ENCODE data around the gene PGGHG.
A peak's percentile ranks its signal among the peaks of the same experiment; 100 is the strongest.
"Not testable (repeated sequence)": the region's sequence is repeated elsewhere in the genome, so short reads cannot be mapped to it uniquely, and the experiment has no call there.

The PGGHG gene

DNA sequence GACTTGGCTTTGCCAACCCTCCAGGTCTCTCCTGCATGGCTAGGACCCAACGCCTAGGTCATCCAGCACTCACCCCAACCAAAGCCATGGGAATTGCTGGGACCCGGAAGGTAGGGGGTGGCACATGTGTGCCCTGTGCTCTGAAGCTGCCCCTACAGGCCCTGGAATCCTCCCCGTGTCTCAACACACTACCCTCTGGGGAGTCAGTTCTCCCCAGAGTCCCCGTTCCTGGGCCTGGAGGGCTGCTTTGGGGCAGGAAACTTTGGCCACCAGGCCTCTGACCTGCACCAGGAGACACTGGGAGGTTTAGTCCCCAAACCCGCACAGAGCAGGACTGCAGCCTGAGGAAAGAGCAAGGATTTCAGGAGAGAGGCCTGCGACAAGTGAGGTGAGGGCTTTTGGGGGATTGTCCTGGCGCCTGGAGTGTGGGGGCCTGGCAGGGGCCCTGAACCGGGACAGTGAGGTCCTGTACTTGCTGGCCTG, 24.4 kb downstream of the PGGHG start:
- Histone ChIP-seq H3K4me2 (ENCODE audit: insufficient read depth, low read length) (peak overlapping the region; percentile 88), H3K4me1 (ENCODE audit: insufficient read depth, low read length) (peaks cover 67% of the 10 kb centered on the region), H3K36me3 (ENCODE audit: insufficient read depth, low read length) (peaks cover 25% of the 10 kb centered on the region), H3K79me2 (ENCODE audit: insufficient read depth, low read length) (peaks cover 51% of the 10 kb centered on the region), H3K27me3 (ENCODE audit: insufficient read depth, low read length, poor library complexity) (no peaks in the 10 kb centered on the region), H3K9ac (ENCODE audit: low read depth, low read length) (peak overlapping the region; percentile 72), H3K4me3 (ENCODE audit: low read depth in 1 of 2, low read length in 2 of 2) (peak overlapping the region; percentile 44 to 64; a peak in 3 of 4 replicates), H3K9me3 (ENCODE audit: insufficient read depth, low read length, severe bottlenecking) (no peaks in the 10 kb centered on the region), H3K27ac (ENCODE audit: low read length) (peak overlapping the region; percentile 83), H4K20me1 (ENCODE audit: insufficient read depth, low read length) (peaks cover 19% of the 10 kb centered on the region), H2AFZ (ENCODE audit: low read depth, low read length) (peak overlapping the region; percentile 57)
- ATAC-seq (ENCODE audit: insufficient read depth, low read depth): no peak; the same call in 2 of the 3 replicates
- TF ChIP-seq EZH2 (IDR thresholded peaks at IDR 0.05; ENCODE audit: borderline replicate concordance, low read depth, low read length, severe bottlenecking) (no peak), CTCF (IDR thresholded peaks at IDR 0.05; ENCODE audit: borderline replicate concordance, extremely low read depth, low read length, poor library complexity, severe bottlenecking) (no peak)
- no peak for DNase-seq

- peak within 1 kb of the TSS; percentile 88 for H3K4me2 ChIP-seq (ENCODE audit: insufficient read depth, low read length)
- peak within 1 kb of the TSS; percentile 72 for H3K9ac ChIP-seq (ENCODE audit: low read depth, low read length)
- H3K4me1 ChIP-seq (ENCODE audit: insufficient read depth, low read length): peaks cover 68% of the 10 kb centered on the region
- H2AFZ ChIP-seq (ENCODE audit: low read depth, low read length): peak within 1 kb of the TSS; percentile 57
- H3K27me3 ChIP-seq (ENCODE audit: insufficient read depth, low read length, poor library complexity): no peaks in the 10 kb centered on the region
- H3K36me3 ChIP-seq (ENCODE audit: insufficient read depth, low read length): peaks cover 25% of the 10 kb centered on the region
- TF ChIP-seq EZH2 (IDR thresholded peaks at IDR 0.05; ENCODE audit: borderline replicate concordance, low read depth, low read length, severe bottlenecking) (no peak), CTCF (IDR thresholded peaks at IDR 0.05; ENCODE audit: borderline replicate concordance, extremely low read depth, low read length, poor library complexity, severe bottlenecking) (no peak)
- H3K27ac ChIP-seq (ENCODE audit: low read length): peak within 1 kb of the TSS; percentile 83
- ATAC-seq (ENCODE audit: insufficient read depth, low read depth): peak; percentile 59
- H4K20me1 ChIP-seq (ENCODE audit: insufficient read depth, low read length): peaks cover 19% of the 10 kb centered on the region
- H3K4me3 ChIP-seq (ENCODE audit: low read depth in 1 of 2, low read length in 2 of 2): peak within 1 kb of the TSS; percentile 44 to 64; a peak in 3 of 4 replicates
- peak; percentile 80 for DNase-seq
- H3K9me3 ChIP-seq (ENCODE audit: insufficient read depth, low read length, severe bottlenecking): no peaks in the 10 kb centered on the region
- H3K79me2 ChIP-seq (ENCODE audit: insufficient read depth, low read length): peaks cover 50% of the 10 kb centered on the region
These were observed 25.0 kb downstream of the PGGHG start, which contains the start of gene IFITM1 for GRCh38 chr11:313787-314553. IFITM1 (plus strand) TSS chr11:314040; CDS start chr11:314171, 131 bp downstream.

DNA sequence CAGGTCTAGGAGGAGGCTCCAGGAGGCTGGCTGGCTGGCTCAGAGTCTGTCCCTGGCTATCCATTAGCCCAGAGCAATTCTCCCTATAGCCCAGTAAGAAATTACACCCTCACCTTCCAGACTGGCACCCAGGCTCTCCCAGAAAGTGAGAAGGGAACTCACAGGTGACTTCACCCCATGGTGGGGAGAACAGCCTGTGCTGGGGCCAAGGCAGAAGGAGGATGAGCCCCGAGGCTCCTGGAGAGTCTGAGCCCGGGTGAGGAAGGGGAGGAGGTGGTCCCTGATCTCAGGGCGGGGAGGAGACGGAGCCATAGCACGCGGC, 25.6 kb downstream of the PGGHG start:
- Histone ChIP-seq H3K27ac (ENCODE audit: low read length) (peak overlapping the region; percentile 83), H4K20me1 (ENCODE audit: insufficient read depth, low read length) (peaks cover 19% of the 10 kb centered on the region), H3K4me1 (ENCODE audit: insufficient read depth, low read length) (peaks cover 67% of the 10 kb centered on the region), H3K9ac (ENCODE audit: low read depth, low read length) (peak overlapping the region; percentile 72), H3K4me2 (ENCODE audit: insufficient read depth, low read length) (peak overlapping the region; percentile 88), H3K36me3 (ENCODE audit: insufficient read depth, low read length) (peaks cover 25% of the 10 kb centered on the region), H3K4me3 (ENCODE audit: low read depth in 1 of 2, low read length in 2 of 2) (peak overlapping the region; percentile 44 to 64; a peak in 3 of 4 replicates), H3K79me2 (ENCODE audit: insufficient read depth, low read length) (peaks cover 50% of the 10 kb centered on the region)
- peak; percentile 3; the same call in 1 of the 3 replicates for ATAC-seq (ENCODE audit: insufficient read depth, low read depth)
- not testable (repeated sequence) for H3K27me3 ChIP-seq (ENCODE audit: insufficient read depth, low read length, poor library complexity); DNase-seq; H2AFZ ChIP-seq (ENCODE audit: low read depth, low read length); H3K9me3 ChIP-seq (ENCODE audit: insufficient read depth, low read length, severe bottlenecking)

GRCh38 chr11:315051-315481, 26.1 kb downstream of the PGGHG start:
- H4K20me1 ChIP-seq (ENCODE audit: insufficient read depth, low read length): peaks cover 19% of the 10 kb centered on the region
- H3K4me1 ChIP-seq (ENCODE audit: insufficient read depth, low read length): peaks cover 65% of the 10 kb centered on the region
- no peaks in the 10 kb centered on the region for H3K9me3 ChIP-seq (ENCODE audit: insufficient read depth, low read length, severe bottlenecking)
- no peak overlapping the region for H2AFZ ChIP-seq (ENCODE audit: low read depth, low read length)
- DNase-seq (peak; percentile 47), ATAC-seq (ENCODE audit: insufficient read depth, low read depth) (peak; percentile 1; the same call in 1 of the 3 replicates)
- H3K27ac ChIP-seq (ENCODE audit: low read length): peak overlapping the region; percentile 83
- no peaks in the 10 kb centered on the region for H3K27me3 ChIP-seq (ENCODE audit: insufficient read depth, low read length, poor library complexity)
- peaks cover 25% of the 10 kb centered on the region for H3K36me3 ChIP-seq (ENCODE audit: insufficient read depth, low read length)
- TF ChIP-seq EZH2 (IDR thresholded peaks at IDR 0.05; ENCODE audit: borderline replicate concordance, low read depth, low read length, severe bottlenecking): no peak
- TF ChIP-seq CTCF (IDR thresholded peaks at IDR 0.05; ENCODE audit: borderline replicate concordance, extremely low read depth, low read length, poor library complexity, severe bottlenecking): no peak
- H3K4me2 ChIP-seq (ENCODE audit: insufficient read depth, low read length): peak overlapping the region; percentile 88
- peak overlapping the region; percentile 72 for H3K9ac ChIP-seq (ENCODE audit: low read depth, low read length)
- H3K4me3 ChIP-seq (ENCODE audit: low read depth in 1 of 2, low read length in 2 of 2): peak overlapping the region; percentile 44 to 64
- peaks cover 47% of the 10 kb centered on the region for H3K79me2 ChIP-seq (ENCODE audit: insufficient read depth, low read length)
